Measurements from ENCODE around the gene XXYLT1. TPM values are rescaled to one million over a fixed set of nuclear protein-coding genes. Genes with fewer than 3 reads are reported as not detected.
"Not testable (repeated sequence)": the region's sequence is repeated elsewhere in the genome, so short reads cannot be mapped to it uniquely, and the experiment has no call there.

Gene XXYLT1
- polyA plus RNA-seq, 2 of the 4 experiments (the other 2 are of a cell fraction): 11.9 to 12.0 TPM

GRCh38 chr3:195107593-195107992, 163.4 kb downstream of the XXYLT1 start:
- no peak overlapping the region for H3K4me2 ChIP-seq
- DNase-seq (ENCODE audit: low read depth in 1 of 2, low spot score in 1 of 2) (no peak), FAIRE-seq (no peak), ATAC-seq (no peak)
- TF ChIP-seq CEBPB (IDR thresholded peaks at IDR 0.05) (no peak), MAX (IDR thresholded peaks at IDR 0.05) (no peak), HDAC2 (IDR thresholded peaks at IDR 0.05) (no peak), CBX8 (IDR thresholded peaks at IDR 0.05) (no peak), RNF2 (IDR thresholded peaks at IDR 0.05; ENCODE audit: borderline replicate concordance, low read depth) (no peak), ATOH8 (CRISPR knock-in tag; IDR thresholded peaks at IDR 0.05; ENCODE audit: low read depth) (no peak), GATA3 (IDR thresholded peaks at IDR 0.05; ENCODE audit: borderline replicate concordance) (no peak), ZSCAN20 (CRISPR knock-in tag; IDR thresholded peaks at IDR 0.05) (no peak), RFX5 (IDR thresholded peaks at IDR 0.05) (no peak), HMGXB4 (CRISPR knock-in tag; IDR thresholded peaks at IDR 0.05; ENCODE audit: borderline replicate concordance) (no peak), FOXS1 (CRISPR knock-in tag; IDR thresholded peaks at IDR 0.05) (no peak), NFE2L2 (conservative IDR thresholded peaks at IDR 0.05; ENCODE audit: low read length) (no peak), FOSB (CRISPR knock-in tag; IDR thresholded peaks at IDR 0.05) (no peak), POLR2AphosphoS2 (conservative IDR thresholded peaks at IDR 0.05; ENCODE audit: low read length) (no peak), ESRRA (IDR thresholded peaks at IDR 0.05; ENCODE audit: borderline replicate concordance, low read length) (no peak), ZFP36 (IDR thresholded peaks at IDR 0.05; ENCODE audit: borderline replicate concordance, partially characterized antibody) (no peak), USF2 (IDR thresholded peaks at IDR 0.05) (no peak), CTCF (IDR thresholded peaks at IDR 0.05) (no peak), MAZ (IDR thresholded peaks at IDR 0.05; ENCODE audit: borderline replicate concordance, low read depth, low read length) (no peak), CHD2 (IDR thresholded peaks at IDR 0.05; ENCODE audit: low read length, partially characterized antibody) (no peak)
- no peaks in the 10 kb centered on the region for H3K9me3 ChIP-seq
- no peak overlapping the region for H3K27ac ChIP-seq
- WGBS (ENCODE audit: missing lambda C conversion rate): 100% methylated on average over 5 of the region's 8 CpGs
- peaks cover 35% of the 10 kb centered on the region for H3K4me1 ChIP-seq
- POLR2A ChIA-PET: no interaction called here
- CTCF ChIA-PET: interaction anchor here (1.1 to 5.5 kb wide), 10 partner anchors 8 to 436 kb away, joined by 3 to 59 read pairs (median 10); partner anchors contain the start of genes FAM43A, LSG1 and XXYLT1
- H3K4me3 ChIP-seq: no peak overlapping the region

GRCh38 chr3:195107031-195107430, 163.9 kb downstream of the XXYLT1 start:
- POLR2A ChIA-PET: interaction anchor here (1.1 kb wide), 1 partner anchor 424 kb away, joined by 4 read pairs; no protein-coding TSS in a partner anchor
- H3K27ac ChIP-seq; H3K9me3 ChIP-seq; DNase-seq (ENCODE audit: low read depth in 1 of 2, low spot score in 1 of 2); ATAC-seq; H3K4me3 ChIP-seq; FAIRE-seq; H3K4me2 ChIP-seq: not testable (repeated sequence)
- WGBS (ENCODE audit: missing lambda C conversion rate): 75% methylated on average over 16 of the region's 17 CpGs
- H3K4me1 ChIP-seq: peaks cover 41% of the 10 kb centered on the region
- CTCF ChIA-PET: interaction anchor here (0.5 to 5.5 kb wide), 39 partner anchors 8 to 499 kb away, joined by 3 to 59 read pairs (median 4); partner anchors contain the start of genes FAM43A, LSG1 and XXYLT1

All from A549 (cell line).